VCaP (cell line): ENCODE measurements around the gene TNNI3.

Source experiments
- H3K27ac ChIP-seq: fragments of 450-650 bp; 2 replicates; pipeline ENCODE4 v1.5.1; 2017
- TF ChIP-seq, protein P1 (sequence below): fragments of 450-650 bp; conservative IDR thresholded peaks from 2 replicates; pipeline ENCODE4 v1.5.1; 2017; ENCODE audit warnings: mild to moderate bottlenecking, moderate library complexity

Gene TNNI3

DNA sequence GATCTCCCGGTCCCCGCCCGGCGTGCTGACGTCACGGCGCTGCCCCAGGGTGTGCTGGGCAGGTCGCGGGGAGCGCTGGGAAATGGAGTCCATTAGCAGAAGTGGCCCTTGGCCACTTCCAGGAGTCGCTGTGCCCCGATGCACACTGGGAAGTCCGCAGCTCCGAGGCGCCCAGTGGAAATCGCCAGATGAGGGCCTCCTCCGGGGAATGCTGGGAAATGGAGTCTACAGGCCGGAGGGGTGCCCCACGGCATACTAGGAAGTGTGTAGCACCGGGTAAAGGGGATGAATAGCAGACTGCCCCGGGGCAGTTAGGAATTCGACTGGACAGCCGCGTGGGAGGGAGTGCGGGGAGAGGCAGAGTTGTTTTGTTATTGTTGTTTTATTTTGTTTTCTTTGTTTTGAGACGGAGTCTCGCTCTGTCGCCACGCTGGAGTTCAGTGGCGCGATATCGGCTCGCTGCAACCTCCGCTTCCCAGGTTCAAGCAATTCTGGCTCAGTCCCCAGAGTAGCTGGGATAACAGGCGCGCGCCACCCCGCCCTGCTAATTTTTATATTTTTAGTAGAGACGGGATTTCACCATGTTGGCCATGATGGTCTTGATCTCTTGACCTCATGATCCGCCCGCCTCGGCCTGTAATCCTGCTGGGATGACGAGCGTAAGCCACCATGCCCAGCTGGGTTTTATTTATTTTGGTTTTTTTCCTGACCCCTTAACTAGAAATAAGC, 39.7 kb downstream of the TNNI3 start:
- H3K27ac ChIP-seq: peak overlapping the region; percentile 86
- TF ChIP-seq, protein P1, sequence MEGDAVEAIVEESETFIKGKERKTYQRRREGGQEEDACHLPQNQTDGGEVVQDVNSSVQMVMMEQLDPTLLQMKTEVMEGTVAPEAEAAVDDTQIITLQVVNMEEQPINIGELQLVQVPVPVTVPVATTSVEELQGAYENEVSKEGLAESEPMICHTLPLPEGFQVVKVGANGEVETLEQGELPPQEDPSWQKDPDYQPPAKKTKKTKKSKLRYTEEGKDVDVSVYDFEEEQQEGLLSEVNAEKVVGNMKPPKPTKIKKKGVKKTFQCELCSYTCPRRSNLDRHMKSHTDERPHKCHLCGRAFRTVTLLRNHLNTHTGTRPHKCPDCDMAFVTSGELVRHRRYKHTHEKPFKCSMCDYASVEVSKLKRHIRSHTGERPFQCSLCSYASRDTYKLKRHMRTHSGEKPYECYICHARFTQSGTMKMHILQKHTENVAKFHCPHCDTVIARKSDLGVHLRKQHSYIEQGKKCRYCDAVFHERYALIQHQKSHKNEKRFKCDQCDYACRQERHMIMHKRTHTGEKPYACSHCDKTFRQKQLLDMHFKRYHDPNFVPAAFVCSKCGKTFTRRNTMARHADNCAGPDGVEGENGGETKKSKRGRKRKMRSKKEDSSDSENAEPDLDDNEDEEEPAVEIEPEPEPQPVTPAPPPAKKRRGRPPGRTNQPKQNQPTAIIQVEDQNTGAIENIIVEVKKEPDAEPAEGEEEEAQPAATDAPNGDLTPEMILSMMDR: no peak

DNA sequence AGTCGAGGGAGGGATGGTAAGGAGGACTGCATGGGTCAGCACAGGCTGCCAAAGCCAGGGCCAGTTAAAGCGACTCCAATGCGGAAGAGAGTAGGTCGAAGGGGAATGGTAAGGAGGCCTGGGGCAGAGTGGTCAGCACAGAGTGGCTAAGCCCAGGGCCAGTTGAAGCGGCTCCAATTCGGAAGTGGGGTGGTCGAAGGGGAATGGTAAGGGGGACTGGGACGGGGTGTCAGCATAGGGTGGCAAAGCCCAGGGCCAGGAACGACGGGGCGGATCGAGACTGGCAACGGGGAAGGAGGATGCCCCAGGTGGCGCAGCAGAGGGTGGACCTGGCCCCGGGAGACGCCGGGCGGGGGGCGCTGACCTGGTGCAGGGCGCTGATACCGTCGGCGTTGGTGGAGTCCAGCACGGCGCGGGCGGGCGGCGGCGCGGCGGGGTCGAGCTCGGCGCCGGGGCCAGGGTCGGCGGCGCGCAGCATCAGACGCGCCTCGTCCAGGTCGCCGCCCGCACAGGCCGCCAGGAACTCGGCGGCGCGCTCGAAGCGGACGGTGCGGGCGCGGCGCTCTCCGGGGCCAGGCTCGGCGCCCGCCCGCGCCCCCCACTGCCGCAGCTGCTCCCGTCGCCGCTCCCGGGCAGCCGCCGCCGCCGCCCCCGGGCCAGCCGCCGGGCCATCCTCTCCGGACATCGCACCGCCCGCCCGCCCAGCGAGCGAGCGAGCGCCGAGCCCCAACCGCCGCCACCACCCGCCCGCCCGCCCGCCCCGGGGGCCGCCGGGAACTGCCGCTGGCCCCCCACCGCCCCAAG, 40.5 kb downstream of the TNNI3 start, which contains the start of gene PPP1R12C:
TSS of gene PPP1R12C (minus strand) at position 779 of the 804 bp plus-strand sequence. CDS start at position 685, 94 bp downstream.
- H3K27ac ChIP-seq: peak within 1 kb of the TSS; percentile 86

DNA sequence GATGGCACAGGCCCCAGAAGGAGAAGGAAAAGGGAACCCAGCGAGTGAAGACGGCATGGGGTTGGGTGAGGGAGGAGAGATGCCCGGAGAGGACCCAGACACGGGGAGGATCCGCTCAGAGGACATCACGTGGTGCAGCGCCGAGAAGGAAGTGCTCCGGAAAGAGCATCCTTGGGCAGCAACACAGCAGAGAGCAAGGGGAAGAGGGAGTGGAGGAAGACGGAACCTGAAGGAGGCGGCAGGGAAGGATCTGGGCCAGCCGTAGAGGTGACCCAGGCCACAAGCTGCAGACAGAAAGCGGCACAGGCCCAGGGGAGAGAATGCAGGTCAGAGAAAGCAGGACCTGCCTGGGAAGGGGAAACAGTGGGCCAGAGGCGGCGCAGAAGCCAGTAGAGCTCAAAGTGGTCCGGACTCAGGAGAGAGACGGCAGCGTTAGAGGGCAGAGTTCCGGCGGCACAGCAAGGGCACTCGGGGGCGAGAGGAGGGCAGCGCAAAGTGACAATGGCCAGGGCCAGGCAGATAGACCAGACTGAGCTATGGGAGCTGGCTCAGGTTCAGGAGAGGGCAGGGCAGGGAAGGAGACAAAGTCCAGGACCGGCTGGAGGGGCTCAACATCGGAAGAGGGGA, 41.2 kb downstream of the TNNI3 start:
- TF ChIP-seq, protein P1: no peak
- peak overlapping the region; percentile 86 for H3K27ac ChIP-seq

More for the DNA sequence above, 40.5 kb downstream of the TNNI3 start, which contains the start of gene PPP1R12C:
- TF ChIP-seq, protein P1: no peak

DNA sequence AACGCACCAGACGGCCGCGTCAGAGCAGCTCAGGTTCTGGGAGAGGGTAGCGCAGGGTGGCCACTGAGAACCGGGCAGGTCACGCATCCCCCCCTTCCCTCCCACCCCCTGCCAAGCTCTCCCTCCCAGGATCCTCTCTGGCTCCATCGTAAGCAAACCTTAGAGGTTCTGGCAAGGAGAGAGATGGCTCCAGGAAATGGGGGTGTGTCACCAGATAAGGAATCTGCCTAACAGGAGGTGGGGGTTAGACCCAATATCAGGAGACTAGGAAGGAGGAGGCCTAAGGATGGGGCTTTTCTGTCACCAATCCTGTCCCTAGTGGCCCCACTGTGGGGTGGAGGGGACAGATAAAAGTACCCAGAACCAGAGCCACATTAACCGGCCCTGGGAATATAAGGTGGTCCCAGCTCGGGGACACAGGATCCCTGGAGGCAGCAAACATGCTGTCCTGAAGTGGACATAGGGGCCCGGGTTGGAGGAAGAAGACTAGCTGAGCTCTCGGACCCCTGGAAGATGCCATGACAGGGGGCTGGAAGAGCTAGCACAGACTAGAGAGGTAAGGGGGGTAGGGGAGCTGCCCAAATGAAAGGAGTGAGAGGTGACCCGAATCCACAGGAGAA, 42.0 kb downstream of the TNNI3 start:
- H3K27ac ChIP-seq: peak overlapping the region; percentile 86
- TF ChIP-seq, protein P1: no peak

DNA sequence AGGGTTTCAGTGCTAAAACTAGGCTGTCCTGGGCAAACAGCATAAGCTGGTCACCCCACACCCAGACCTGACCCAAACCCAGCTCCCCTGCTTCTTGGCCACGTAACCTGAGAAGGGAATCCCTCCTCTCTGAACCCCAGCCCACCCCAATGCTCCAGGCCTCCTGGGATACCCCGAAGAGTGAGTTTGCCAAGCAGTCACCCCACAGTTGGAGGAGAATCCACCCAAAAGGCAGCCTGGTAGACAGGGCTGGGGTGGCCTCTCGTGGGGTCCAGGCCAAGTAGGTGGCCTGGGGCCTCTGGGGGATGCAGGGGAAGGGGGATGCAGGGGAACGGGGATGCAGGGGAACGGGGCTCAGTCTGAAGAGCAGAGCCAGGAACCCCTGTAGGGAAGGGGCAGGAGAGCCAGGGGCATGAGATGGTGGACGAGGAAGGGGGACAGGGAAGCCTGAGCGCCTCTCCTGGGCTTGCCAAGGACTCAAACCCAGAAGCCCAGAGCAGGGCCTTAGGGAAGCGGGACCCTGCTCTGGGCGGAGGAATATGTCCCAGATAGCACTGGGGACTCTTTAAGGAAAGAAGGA, 42.9 kb downstream of the TNNI3 start:
- H3K27ac ChIP-seq: peak overlapping the region; percentile 86; the same call in 1 of the 2 replicates

DNA sequence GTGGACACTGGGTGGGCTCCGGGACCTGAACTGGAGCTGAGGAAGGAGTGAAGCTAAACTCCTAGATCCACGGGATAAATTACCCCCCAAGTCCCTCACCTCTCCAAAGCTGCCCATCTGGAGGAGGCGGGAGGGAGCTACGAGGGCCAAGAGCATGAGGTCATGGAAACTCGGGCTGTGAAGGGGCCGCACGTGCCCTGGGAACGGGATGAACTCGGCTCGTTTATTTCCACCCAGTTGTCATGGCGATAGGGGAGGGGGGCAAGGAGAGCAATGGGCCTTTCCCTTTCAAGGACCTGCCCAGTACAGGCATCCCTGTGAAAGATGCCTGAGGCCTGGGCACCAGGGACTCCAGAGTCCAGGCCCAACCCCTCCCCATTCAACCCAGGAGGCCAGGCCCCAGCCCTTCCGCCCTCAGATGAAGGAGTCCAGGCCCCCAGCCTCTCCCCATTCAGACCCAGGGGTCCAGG, 43.9 kb downstream of the TNNI3 start:
- no peak overlapping the region for H3K27ac ChIP-seq
- TF ChIP-seq, protein P1: no peak

More for the DNA sequence above, 42.9 kb downstream of the TNNI3 start:
- TF ChIP-seq, protein P1: no peak
